Activated CD8-positive, alpha-beta memory T cell treated with anti-CD3 and anti-CD28 coated beads, Interleukin-2, amount 50 U/mL, for 24 hours (primary cell): ENCODE data around the gene HSD17B11.
"Not testable (repeated sequence)": the region's sequence is repeated elsewhere in the genome, so short reads cannot be mapped to it uniquely, and the experiment has no call there.

ENCODE experiments used
- DNase-seq: peaks from one replicate; pipeline ENCODE4 v3.0.0-alpha.2; 2020; ENCODE audit errors: extremely low read depth

HSD17B11 gene

DNA sequence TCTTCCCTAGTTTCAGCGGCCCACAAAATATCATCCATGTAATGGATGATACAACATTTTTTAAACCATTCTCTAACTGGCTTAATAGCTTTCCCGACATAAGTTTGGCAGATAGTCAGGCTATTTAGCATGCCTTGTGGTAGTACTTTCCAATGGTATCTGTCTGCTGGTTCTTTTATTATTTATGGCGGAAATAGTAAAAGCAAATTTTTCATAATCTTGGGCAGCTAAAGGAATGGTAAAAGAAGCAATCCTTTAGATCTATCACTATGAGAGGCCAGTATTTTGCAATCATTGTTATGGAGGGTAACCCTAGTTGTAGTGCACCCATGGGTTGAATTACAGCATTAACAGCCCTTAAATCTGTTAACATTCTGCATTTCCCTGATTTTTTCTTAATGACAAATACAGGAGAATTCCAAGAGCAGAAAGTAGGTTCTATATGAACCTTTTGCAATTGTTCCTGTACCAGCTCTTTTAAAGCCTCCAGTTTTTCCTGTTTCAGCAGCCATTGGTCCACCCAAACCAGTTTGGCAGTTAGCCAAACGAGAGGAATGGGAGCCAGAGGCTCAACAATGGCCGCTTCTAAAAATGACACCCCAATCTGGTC, 14.3 kb upstream of the HSD17B11 start:
- no peak for DNase-seq

DNA sequence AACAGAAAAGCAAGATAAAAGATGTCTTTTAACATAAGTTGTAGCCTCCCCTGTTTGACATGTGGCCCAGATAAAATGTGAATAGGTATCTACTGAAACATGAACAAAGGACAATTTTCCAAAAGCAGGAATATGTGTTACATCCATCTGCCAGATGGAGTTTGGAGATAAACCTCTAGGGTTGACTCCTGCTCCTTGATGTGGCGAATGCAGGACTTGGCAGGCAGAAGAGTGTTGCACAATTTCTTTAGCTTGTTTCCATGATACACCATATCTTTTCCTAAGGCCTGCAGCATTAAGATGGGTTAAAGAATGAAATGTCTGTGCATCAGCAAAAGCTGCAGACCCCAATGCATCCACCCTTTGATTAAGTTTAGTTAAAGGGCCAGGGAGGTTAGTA, 12.7 kb upstream of the HSD17B11 start:
- not testable (repeated sequence) for DNase-seq

DNA sequence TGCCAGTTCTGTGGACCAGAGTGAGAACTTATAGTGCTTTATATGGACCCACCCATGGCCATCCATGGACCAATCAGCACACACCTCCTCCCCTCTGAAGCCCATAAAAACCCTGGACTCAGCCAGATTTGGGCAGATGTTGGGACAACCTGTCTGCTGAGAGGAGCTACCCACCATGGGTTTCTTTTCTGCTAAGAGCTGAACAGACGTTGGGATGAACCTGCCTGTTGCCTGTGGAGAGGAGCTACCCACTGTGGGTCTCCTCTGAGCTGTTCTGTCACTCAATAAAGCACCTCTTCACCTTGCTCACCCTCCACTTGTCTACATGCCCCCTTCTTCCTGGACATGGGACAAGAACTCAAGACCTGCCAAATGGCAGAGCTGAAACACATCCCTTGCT, 9.0 kb upstream of the HSD17B11 start:
- no peak for DNase-seq

DNA sequence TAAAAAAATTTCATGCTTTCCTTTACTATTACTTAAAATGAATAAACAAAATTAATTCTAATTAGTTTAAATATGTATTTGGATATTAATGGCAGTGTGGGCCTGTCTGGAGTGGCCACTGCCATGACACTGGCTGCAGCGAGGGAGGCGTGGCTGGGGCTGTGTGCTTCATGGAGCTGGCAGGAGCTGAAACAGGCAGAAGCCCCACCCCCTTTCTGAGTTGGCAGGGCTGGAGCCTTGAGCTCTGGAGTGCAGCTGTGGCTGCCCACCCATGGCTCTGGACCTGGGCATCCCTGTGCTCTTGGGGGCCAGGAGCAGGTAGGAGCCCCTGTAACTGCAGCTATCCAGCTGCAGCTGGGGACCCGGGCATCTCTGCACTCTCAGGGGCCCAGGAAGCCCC, 8.2 kb upstream of the HSD17B11 start:
- DNase-seq: no peak

DNA sequence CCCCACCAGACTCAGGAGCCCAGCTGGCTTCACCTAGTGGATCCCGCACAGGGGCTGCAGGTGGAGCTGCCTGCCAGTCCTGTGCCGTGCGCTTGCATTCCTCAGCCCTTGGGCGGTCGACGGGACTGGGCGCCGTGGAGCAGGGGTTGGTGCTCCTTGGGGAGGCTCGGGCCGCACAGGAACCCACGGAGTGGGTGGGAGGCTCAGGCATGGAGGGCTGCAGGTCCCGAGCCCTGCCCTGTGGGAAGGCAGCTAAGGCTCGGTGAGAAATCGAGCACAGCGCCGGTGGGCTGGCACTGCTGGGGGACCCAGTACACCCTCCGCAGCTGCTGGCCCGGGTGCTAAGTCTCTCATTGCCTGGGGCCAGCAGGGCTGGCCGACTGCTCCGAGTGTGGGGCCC, 4.9 kb upstream of the HSD17B11 start:
- not testable (repeated sequence) for DNase-seq

DNA sequence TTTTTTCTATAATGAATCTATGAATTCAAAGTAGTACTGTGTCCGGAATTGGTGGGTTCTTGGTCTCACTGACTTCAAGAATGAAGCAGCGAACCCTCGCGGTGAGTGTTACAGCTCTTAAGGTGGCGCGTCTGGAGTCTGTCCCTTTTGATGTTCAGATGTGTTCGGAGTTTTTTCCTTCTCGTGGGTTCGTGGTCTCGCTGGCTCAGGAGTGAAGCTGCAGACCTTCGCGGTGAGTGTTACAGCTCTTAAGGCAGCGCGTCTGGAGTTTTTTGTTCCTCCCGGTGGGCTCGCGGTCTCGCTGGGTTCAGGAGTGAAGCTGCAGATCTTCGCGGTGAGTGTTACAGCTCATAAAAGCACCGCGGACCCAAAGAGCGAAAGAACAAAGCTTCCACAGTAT, 4.1 kb upstream of the HSD17B11 start:
- DNase-seq: not testable (repeated sequence)

DNA sequence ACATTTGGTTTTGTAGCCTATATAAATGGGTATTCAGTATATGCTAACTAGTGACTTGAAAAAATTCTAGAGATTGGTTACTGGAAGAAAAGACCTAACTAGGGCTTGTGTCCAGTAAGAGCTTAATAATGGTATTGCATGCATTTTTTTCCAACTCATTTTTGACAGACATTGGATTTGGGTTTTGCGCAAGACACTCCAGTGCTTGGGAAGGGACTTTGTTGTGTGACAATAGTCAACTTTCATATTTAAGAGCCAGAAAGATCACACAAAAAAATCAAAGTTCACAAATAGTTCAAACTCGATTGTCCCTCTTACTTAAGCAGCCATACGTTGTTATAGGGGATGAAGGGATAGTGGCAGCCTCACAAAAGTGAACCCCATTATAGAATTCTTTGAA, 1.2 kb upstream of the HSD17B11 start:
- DNase-seq: no peak

DNA sequence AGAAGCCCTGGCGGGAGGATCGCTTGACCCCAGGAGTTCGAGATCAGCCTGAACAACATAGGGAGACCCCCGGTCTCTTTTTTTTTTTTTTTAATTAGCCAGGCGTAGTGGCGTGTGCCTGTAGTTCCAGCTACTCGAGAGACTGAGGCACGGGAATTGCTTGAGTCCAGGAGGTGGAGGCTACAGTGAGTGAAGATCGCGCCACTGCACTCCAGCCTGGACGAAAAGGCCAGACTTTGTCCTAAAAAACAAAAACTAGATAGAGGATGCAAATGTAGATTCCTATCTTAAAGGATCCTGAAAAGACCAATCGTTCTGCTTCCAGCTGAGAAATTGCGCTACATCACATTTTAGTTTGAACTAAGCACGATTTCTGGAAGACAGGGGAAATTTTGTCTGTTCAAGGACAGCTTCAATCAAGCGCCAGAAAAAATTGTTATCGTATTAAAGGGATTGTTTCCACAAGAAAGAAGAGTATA, 627 bp upstream of the HSD17B11 start:
- DNase-seq: no peak

DNA sequence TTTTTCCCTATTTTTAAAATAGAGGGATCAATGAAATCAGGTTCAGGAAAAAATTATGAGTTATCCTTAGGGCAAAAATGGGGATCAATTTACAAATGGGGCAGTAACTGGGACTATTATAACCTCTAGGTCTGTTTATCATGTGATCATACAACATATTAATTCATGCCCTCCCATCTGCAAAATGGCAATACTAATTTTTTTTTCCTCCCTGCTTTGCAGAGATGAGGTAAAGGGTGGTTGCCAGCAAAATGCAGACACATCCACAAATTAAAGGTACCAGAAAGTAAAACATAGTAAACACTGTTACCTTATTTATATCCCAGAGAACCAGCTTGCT, 467 bp downstream of the HSD17B11 start:
- no peak for DNase-seq

DNA sequence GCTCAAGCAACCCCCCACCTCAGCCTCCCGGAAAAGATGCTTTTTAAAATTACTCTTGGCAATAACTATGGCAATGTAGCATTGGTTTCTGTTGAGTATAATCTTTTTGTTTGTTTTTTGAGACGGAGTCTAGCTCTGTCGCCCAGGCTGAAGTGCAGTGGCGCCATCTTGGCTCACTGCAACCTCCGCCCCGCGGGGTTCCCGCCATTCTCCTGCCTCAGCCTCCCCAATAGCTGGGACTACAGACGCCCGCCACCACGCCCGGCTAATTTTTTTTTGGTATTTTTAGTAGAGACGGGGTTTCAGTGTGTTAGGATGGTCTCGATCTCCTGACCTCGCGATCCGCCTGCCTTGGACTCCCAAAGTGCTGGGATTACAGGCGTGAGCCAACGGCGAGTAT, 933 bp downstream of the HSD17B11 start:
- not testable (repeated sequence) for DNase-seq

DNA sequence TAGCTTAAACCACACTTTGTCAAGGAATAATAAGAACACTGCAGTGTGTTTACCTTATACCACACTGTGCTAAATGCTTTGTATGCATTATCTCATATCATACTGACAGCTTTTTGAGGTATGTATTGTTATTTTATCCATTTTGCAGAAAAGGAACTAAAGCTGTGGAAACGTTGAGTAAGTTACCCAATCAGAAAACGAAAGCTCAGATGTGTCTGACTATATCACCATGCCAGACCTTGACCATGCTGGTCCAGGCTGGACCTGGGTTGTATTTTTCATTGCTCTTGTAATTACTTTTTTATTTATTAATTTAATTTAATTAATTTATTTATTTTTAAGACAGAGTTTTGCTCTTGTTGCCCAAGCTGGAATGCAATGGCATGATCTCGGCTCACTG, 2.1 kb downstream of the HSD17B11 start:
- DNase-seq: no peak

DNA sequence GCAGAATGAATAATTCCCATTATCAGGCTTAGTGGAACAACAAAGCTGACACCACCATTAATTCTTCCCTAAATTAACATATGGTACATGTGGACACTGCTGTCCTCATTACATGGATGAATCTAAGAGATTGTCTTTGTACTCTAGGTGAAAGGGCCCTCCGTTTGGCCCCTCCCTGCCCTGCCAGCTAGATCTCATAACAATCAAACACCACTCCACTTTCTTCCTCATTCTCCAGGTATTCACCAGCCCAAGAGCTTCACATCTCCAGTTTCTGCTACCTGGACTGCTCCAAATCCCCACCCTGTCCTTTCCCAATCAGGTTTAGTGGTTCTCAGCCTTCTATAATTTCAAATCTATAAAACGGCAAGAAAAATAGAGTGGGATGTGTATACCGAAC, 3.8 kb downstream of the HSD17B11 start:
- DNase-seq: no peak

DNA sequence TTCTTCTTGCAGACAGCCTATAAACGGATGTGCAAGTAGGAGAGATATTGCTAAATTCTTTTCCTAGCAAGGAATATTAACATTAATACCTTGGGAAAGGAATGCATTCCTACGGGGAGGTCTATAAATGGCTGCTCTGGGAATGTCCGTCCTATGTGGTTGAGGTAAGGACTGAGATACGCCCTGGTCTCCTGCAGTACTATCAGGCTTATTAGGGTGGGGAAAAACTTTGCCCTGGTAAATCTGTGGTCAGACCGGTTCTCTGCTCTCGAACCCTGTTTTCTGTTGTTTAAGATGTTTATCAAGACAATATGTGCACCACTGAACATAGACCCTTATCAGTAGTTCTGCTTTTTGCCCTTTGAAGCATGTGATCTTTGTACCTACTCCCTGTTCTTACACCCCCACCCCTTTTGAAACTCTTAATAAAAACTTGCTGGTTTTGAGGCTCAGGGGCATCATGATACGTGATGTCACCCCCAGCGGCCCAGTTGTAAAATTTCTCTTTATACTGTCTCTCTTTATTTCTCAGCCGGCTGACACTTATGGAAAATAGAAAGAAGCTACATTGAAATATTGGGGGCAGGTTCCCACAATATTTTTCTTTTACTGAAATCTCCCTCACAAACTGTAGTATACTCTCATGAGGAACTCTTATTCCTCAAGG, 6.4 kb downstream of the HSD17B11 start:
- DNase-seq: not testable (repeated sequence)

DNA sequence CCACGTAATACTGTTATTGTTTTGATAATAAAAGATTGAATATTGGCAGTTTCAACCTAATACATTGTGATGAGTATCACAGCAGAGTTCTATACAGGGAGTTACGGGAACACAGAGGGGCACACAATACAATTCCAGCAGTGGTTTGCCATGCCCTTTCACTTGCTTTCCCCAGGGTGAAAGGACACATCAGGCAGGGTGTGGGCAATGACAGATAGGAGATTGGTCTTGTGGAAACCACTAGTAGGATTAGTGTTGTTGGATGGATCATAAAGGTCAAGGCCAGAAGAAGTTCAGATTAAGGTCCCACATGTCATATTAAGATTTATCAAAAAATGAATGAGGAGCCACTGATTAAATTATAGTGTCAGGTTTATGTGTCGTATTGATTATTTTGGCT, 8.1 kb downstream of the HSD17B11 start:
- no peak for DNase-seq

DNA sequence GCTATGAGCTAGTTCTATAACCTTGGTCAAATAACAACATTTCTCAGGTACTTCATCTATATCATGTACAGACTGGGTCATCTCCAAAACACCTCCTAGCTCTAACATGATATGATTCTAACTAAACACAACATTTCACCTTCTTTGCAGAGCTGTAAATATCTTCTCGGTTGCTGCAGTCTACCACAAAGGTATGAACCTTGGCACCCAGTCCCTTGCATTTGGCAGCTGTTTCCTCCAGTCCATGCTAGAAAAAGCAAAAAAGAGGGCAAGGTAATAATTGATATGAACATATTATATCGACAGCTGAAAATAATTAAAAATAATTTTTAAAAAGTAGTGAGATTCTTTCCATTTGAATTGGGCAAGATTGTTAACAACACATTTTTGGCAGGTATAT, 8.9 kb downstream of the HSD17B11 start:
- DNase-seq: no peak

DNA sequence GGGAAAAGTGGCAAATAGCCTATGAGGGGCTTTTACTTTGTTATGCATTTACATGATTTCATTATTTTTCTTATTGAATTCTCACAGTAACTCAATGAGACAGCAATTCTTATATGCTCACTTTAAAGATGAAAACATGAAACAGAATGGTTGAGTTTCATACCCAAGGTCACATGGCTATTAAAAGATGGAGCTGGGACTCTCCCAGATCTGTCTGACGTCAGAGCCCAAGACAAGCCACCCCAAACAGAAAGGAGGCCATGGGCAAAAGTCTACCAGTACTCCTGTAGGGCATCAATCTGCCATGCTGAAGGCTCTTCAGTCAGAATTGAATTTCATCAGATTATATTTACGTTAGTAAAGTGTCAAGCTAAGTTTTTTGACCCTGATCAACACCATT, 13.2 kb downstream of the HSD17B11 start:
- no peak for DNase-seq

DNA sequence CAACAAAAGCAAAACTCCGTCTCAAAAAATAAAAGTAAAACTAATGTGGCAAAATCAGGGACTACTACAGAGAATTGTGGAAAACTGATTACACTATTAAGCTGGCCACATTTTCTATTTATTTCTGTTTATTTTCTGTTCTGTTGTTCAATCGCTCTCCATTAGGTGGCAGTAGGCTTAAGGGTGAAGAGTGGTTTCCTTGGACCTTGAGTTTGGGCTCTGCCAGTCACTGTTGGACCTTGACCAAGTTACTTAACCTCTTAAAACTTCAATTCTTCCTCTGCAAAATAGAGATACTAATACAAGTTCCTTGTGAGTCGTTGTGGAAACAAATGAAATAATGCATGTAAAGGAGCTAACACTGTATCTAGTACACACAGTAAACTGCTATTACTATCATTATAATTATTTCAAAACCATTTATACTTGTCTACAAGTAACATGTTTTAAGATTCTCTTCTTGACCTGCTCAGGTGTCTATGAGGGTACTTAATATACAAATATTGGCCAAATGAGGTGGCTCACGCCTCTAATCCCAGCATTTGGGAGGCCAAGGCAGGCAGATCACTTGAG, 15.2 kb downstream of the HSD17B11 start:
- DNase-seq: no peak

DNA sequence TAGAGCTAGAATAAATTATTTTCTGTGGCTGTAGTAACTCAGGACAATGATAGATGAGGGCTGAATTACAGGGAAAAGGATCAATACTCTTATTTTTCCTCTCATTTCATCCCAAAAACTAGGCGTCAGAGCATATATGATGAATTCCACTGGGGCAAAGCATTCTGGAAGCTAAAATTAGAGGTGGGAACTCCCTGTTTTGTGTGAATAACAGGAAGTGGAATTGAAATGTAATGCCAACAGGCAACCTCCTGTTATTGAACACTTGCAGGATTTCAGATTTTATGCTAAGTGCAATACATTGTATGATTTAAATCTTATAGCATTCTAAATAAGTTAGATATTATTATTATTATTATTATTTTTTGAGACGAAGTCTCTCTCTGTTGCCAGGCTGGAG, 20.9 kb downstream of the HSD17B11 start:
- DNase-seq: no peak

DNA sequence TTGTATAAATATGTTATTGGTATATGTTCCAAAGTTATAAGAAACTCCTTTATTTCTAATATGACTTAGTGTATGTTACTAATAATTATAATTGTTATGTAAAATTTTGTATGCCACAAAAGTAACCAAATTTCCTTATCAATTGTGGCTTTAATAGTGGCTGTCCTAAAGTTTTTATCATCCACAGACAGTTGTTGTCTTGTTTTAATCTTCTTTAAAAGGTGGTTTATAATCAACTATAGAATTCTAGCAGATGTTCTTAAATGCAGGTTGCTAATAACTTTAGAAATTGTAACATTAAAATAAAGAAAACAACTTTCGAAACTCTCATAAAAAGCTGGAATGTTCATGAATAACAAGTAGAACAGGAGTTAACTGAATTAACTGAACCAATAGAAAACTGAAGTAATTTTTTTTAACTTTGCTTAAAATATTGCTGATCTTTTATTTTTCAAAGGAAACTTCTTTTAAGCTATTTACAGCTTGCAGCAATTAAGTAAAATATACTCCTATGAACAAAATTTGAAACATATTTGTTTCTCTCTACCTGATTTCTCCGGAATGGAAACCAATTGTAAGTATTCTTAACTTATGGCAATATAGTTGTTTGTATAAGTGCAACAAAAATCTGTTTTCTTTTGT, 24.3 kb downstream of the HSD17B11 start:
- no peak for DNase-seq

DNA sequence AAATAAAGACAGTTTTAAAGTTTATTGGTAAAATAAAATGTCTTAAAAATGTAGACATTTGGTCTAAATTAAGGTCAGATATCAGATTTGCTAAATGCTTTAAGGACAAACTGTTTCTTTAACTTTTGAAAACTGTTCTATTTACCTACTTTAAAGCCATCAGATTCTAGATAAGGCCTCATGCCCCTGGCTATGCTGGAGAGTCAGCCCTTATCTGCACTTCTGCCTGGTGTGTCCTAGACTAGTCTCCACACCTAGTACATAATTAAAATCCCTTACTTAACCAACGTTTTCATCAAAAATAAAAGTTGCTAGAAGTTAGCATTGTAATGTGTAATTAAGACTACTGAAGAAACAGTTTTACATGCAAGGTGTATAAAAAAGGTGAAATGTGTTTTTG, 25.6 kb downstream of the HSD17B11 start:
- no peak for DNase-seq

DNA sequence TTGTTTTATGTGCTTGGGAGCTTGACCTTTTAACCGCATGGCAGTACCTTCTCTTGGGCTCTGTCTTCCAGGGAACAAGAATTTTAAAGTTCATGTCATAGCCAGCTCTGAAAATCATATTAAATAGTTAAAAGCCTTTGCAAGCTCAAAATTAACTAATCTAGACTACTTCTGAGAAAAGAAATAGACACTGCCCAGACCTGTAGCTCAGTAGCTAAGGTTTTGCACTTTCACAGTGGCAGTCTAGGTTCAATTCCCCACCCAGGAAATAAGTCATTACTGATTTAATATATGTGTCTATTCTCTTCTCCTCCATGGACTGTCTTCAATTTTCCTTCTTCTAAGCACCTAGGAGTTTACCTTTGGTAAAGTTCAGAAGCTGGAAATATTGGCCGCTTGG, 27.4 kb downstream of the HSD17B11 start:
- DNase-seq: no peak

DNA sequence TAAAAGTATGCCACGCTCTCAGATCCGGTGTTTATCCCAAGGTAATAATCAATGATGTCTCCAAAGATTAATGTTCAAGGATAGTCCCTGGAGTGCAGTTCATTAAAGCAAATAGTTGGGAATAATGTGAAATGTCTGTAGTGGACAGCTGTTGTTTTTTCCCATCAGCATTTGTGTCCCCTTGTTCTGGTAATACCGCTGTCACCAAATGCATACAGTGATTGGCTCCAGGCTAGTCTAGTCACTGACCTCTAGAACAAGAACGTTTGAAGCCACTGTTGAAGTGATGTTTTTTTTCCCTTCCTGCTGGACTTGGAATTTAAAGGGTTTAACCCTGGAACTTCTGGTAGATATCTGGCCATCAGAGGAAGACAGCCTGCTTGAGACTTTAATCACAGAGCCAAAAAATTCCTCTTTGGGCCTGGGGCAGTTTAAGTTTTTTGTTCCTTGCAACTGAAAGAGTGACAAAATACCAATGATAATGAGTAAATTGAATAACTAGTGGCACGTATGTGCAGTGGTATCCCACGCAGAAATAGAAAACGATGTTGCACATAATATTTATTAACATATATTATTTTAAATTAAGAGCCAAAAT, 30.6 kb downstream of the HSD17B11 start:
- DNase-seq: no peak

DNA sequence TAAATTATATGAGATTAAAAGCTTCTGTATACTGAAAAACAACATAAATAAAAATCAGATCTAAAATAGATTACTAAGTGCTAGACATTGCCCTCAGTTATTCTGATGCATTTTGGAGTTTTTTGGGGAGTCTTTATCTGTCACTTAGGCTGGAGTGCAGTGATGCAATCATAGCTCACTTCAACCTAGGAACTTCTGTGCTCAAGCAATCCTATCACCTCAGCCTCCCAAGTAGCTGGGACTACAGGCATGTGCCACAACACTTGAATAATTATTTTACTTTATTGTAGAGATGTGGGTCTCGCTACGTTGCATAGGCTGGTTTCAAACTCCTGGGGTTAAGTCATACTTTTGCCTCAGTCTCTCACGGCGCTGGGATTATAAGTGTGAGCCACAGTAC, 31.7 kb downstream of the HSD17B11 start:
- no peak for DNase-seq
